Measurements from ENCODE around the gene USP17L29.
"Not testable (repeated sequence)": the region's sequence is repeated elsewhere in the genome, so short reads cannot be mapped to it uniquely, and the experiment has no call there.

GRCh38 chr4:9334358-9334757 is 19.1 kb upstream of the USP17L29 start, which contains the start of gene USP17L26:
- TF ChIP-seq CTCF, EP300, POLR2AphosphoS5 (IDR thresholded peaks at IDR 0.05): not testable (repeated sequence)

Measured in suprapubic skin (tissue), 4 donors.